RPMI8226 (cell line): Measurements from ENCODE around the gene NOXO1.
A peak's percentile ranks its signal among the peaks of the same experiment; 100 is the strongest.

Experiments used
- DNase-seq: peaks from one replicate; pipeline ENCODE4 v3.0.0-alpha.2; 2015

The NOXO1 gene

DNA sequence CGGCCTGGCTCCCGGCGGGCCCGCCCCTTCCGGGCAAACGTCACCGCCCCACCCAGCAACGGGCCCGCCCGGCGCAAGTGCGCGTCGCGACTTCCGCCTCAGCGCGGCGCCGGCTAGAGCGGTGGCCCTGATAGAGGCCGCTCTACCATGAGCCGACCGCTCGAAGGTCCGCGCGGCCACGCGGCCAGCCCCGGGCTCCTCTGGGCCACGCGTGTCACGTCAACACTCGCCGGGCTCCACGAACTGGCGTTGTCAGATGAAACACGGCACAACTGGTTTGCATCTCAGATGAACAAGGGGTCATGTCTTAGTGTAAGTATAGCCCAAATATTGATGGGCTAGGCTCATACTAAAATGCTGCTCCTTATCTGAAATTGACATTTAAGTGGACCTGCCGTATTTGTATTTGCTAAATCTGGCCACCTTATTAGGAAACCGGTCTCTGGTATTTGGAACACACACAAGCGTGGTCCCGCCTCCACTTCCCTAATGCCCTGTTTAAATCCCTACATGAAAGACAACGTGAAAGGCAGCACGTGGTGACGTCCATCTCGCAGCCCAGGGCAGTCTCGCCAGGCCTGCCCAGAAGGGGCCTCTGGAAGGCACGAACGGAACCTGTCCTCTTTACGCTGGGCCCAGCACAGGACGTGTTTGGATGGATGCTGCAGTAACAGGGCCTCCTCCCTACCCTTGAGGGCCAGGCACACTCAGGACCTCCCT lies 28.7 kb upstream of the NOXO1 start, which contains the start of gene ZNF598:
Gene ZNF598 (minus strand): TSS at position 31 of the 720 bp plus-strand sequence.
- peak; percentile 96 for DNase-seq

DNA sequence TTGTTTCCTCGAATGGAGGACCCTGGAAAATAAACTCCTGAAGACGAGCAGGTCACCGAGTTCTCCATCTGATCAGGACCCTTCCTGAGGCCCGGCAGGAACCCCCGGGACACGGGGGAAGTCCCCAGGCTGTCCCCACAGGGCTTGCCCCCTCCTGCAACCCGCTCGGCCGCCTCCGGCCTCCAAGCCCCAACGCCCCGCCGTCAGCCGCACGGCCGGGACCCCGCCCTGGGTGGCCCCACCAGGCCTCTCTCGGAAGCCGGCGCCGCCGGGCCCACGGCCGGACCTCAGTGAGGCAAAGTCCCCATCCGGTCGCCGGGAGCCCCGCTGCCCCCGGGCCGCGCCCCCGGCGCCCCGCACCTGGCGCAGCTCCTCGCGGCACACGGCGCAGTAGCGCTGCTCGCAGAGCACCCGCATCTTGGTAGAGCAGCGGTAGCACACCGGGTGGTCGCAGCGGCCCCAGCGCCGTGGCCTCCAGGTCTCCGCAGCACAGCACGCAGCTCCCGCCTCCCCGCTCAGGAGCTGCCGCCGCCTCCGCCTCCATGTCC lies 28.0 kb upstream of the NOXO1 start:
- peak; percentile 48 for DNase-seq

DNA sequence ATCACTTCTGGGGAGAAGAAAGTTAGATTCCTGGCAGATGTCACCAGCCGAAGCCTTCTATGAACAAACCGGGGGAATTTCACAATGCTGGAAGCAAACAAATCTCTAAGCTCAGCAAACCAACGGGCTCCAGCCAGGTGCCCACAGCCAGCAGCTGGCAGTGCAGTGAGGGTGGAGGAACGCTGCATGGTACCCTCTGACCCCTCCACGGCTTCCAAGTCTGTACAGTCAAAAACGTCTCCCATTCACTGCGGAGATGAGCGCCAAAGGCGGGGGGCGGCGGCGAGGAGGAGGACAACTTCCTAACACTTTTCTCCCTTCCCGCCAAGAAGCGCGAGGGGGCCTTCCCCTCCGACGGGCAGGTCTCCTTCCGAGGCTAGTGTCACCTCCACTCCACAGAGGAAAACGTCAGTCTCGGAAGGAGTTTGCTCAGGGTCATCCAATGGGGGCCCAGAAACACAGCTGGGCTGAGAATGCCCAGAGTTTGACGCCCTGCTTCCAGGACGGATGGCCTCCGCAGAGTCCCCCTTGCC lies 27.4 kb upstream of the NOXO1 start:
- DNase-seq = peak; percentile 74

DNA sequence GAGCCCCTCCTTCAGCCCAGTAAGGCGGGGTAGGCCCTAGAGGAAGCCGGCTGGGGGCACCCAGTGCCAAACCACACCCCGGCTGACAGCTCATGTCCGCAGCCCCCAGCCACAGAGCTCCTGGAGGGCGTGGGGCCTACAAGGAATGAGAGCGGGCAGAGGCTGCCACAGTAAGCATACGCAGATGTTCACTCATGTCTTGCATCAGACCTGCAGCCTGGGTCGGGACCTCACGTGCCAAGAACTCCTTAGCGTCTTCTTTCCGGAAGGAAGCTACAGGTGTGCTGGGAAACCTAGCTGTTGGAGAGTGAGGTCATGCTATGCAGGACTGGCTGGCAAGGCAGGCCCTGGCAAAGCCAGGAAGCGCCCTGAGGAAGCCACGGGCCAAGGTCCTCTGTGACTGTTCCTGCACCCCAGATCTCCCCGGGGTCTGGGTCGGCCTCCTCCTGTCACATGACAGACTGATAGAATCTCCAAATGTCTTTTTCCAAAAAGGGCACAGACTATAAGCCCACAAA lies 26.8 kb upstream of the NOXO1 start:
- peak; percentile 74 for DNase-seq

DNA sequence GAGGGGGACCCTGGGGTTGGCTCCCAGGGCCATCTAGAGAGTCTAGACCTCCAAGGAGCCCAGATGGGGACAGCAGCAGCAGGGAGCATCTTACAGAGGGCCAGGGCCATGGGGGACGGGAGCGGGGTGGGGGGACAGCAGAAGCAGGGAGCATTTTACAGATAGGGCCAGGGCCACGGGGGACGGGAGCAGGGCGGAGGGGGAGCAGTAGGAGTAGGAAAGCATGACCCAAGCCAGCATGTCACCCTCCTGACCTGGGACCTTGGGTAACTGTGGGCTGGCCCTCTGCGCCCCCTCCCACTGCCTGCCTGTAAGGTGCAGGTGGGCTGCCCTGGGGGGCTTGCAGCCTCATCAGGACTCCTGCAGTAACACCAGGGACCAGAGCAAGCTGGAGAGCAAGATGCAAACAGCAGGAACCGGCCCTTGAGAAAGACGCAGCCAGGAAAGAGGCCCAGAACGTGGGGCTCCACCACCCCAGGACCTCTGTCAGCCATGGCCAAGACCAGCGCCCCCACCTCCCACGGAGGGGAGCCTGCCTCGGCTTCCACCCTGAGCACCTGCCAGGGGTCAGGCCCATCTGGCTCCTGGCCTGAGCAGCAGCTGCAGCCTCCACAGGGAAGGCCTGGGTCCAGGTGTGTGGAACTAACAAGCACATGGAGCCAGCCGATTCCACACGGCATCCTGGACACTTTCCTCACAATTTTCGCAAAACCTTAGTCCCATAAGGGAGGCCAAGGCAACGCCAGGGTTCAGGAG lies 26.0 kb upstream of the NOXO1 start:
- DNase-seq = no peak

DNA sequence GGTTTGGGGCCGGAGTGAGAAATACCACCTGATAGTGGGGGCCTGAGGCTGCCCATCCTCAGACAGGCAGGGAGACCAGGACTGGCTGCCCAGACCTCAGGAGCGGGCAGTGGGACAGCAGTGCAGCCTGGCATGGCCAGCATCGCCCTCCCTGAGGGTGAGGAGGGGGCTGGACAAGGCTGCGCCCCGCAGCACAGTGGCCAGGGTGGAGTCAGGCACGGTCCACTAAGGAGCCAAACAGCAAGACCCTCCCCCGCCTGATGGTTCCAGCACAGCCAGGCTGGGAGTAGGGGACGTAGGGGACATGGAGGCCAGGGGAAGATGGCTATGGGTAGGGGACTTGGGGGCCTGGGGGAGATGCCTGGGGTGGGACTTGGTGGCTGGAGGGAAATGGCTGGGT lies 25.0 kb upstream of the NOXO1 start:
- DNase-seq = no peak

DNA sequence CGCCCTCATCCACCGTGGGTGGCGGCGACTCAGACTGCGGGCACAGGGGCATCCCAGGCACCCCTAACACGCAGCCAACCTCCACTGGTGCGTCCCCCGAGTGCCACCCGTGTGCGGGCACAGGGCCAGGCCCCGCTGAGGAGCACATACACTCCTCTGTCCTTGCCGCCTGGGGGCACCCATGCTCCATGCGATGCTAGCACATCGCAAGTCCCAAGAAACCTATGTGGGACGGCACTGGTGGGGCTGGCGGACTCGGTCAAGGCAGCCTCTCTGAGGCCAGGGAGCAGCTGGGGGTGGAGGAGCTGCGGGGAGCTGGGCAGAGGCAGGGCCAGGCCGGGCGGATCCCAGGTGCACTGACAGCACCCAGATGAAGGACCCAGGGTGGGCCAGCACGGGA lies 24.4 kb upstream of the NOXO1 start:
- DNase-seq = no peak

DNA sequence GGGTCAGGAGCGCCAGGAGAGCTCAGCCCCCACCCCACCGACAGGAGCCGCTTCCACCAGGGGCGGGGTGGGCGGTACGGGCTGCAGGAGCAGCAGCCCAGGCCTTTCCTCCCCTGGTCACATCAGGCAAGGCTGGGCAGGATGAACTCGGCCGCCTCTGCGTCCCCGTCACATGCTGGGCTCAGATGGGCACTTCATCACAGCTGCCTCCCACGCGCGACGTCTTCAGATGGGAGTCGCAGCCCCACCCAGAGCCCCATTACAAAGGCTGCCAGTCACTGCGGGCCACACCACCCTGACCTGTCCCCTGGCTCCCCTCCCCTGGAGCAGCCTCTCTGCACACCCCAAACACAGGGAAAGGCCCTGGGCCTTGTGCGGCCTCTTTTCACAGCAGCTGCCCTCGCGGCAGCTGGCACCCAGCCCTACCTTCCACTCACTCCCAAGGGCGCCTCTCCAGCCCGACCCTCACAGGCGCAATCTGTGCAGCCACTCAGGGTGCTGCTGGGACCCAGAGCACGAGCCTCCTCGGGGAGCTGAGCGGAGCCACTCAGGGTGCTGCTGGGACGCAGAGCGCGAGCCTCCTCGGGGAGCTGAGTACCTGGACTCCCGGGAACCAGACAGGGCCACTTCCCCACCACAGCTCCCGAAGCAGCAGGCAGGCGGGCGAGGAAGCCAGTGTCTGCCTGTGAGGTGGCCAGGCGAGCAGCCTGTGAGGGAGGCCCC lies 23.7 kb upstream of the NOXO1 start:
- no peak for DNase-seq

DNA sequence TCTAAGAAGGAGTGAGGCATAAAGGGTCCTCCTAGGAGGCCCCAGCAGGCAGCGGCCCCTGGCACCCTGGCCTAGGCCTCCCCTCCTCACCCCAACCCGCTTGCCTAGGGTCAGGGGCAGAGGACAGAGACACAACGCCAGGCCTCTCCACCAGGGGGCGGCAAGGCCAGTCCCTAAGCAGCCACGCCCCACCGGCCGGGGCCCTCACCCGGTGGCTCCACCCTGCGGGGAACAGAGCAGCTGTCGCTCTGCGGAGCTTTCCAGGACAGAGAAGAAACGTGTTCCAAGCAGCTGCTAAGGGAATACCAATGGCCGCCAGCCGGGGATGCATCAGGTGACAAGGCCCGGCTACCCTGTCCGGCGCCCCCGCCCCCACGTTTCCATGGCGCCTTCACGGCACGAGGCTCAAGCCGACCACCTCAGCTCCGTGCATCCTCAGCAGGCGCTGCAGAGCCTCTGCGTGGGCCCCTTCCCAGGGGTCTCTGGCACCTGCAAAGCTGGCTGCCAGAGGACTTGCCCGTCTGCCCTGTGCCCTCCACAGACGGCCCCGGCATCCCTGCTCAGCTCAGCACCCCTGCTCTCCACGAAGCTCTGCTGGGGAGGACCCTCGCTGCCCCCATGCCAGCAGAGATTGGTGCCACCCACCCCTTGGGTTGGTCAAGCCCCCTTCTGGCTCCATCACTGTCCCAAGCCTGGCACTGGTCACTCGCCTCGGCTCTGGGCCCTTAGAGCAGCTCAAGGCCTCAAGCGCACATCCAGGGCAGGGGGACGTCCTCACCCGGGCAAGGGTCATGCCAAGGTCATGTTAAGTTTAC lies 22.8 kb upstream of the NOXO1 start:
- peak; percentile 95 for DNase-seq

DNA sequence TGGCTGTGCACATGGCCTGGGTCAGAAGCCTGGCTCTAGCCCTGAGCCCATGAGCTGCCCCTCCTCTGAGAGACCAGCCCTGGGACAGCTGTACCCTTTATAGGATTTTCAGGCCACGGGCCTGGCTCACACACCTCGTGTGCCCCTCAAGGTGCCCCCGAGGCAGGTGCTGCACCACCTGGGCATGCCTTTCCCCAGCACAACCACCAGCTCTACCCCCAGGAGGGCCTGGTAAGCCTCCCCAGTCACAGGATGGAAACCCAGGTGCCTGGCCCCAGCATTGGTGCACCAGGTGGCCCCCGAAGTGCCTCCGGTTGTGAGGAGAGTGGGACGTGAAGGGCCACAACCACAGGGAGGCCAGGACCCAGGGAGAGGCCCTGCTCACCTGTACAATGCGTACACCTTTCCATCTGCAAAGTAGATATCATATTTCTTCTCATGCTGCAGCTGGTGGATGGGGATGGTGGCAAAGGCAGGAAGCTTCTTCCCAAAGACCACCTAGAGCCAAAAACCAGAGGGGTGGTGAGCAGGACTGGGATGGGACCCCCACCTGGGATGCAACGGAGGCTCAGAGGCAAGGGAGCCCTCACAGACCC lies 22.1 kb upstream of the NOXO1 start:
- no peak for DNase-seq

DNA sequence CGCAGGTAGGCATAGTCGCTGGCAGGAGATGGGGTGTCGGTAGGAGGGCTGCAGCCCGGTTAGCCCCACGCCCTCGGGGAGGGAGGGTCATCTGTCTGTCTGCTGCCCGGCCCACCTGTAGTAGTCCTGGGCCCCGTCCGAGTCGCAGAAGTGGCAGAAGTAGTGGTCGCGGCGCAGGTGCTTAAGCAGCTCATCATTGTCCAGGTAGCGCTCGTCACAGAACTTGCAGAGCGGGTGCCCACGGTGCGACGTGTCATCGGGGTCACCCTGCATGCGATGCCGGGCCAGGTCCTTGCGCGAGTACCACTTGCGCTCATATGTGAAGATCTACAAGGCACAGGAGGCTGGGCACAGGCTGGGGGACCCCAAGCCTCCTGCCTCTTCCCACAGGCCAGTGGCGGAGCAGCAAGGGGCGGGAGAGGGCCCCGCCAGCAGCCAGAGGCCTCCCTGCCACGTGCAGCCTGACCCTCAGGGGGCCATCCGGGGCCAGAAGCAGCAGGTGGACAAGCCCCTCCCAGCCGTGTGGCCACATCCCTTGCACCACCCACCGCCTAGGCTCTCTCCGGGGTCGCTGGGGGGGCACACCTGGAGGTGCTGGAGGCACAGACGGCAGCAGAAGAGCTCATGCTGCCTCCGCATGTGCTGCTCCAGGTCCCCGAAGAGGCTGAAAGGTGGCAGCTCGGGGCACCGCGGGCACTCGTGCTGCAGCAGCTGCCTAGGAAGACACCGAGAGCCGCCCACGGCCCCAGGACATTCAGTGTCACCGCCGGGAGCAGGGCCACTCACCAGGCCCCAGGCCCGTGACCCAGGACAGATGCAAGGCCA lies 21.3 kb upstream of the NOXO1 start:
- DNase-seq = no peak

DNA sequence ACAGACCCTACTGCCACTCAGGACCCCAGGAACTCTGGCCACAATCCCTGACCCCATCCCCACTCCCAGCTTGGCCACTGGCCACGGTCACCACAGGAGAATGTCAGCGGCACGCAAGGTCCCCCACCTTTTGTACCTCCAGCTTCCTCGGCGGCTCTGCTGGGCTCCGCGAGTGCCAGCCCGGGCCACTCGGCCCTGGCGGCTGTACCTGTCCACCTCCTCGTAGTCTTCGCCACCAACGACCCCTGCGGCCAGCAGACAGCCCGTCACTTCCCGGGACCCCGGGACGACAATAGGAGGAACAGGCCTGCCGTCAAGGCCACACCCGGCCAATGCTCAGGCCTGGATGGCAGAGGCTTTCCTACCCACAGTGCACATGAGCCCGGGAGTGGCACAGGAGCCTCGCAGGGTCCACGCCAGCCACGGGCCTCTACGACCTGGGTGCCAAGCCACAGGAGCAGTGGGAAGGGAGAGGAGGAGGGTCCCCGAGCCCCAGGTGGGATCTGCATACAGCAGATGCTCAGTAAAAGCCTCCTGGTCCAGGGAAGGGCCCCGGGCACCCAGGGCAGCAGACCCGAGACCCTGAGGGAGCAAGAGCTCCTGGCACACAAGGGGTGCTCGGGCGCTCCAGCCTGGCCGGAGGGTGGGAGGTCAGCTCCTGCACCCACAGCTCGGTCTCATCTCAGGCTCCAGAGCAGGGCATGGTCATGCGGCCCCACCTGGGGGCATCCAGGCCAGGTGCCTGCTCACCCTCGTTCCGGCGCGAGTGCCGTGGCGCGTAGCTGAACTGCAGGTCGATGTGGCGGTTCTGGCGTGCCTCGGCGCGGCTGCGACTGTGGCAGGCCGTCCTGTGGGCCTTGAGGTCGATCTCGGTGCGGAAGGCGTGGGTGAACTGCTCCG lies 20.4 kb upstream of the NOXO1 start:
- no peak for DNase-seq

DNA sequence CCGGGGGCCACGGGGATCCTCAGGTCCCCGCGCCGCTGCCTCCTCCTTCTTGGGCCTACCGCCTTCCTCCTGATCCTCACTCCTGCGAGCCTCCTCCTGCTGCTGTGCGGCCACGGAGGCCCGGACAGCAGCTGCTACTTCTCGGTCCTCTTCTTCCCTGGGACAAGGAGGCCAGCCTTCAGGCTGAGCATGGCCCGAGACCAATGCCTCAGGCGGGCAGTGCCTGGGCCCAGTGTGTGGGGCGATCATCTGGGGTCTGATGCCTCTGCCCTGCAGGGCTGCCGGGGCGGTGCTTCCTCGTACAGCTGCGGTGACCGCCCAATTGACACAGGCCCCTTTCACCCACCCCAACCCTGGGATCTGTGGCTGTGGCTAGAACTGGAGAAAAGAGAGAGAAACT lies 19.8 kb upstream of the NOXO1 start:
- no peak for DNase-seq

DNA sequence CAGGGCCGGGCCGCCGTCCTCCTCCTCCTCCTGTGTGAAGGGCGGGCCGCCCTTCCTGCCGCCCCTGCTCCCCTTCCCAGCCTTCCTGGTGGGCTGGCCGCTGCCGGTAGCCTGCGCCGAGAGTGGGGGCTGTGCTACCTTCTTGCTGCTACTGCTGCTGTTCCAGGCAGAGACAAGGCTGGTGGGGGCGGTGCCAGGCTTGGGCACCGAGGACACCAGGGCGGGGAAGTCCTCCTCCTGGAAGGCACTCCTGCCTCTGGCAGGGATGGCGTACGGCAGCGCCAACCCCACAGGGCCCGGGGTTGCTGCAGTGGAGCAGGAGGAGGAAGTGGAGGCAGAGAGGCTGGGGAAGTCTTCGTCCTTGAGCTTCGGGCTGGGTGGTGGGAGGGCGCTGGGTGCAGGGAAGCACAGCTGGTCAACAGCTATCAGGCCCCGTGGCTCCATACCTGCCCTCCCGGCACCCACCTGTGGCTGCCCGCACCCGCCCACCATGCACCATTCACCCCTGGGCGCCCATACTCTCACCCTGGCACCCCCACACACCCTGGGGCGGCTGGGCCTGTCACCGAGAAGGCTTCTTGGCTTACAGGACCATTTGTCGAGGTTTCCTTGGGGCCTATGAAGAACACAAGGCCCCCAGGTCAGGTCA lies 18.7 kb upstream of the NOXO1 start:
- DNase-seq = no peak

DNA sequence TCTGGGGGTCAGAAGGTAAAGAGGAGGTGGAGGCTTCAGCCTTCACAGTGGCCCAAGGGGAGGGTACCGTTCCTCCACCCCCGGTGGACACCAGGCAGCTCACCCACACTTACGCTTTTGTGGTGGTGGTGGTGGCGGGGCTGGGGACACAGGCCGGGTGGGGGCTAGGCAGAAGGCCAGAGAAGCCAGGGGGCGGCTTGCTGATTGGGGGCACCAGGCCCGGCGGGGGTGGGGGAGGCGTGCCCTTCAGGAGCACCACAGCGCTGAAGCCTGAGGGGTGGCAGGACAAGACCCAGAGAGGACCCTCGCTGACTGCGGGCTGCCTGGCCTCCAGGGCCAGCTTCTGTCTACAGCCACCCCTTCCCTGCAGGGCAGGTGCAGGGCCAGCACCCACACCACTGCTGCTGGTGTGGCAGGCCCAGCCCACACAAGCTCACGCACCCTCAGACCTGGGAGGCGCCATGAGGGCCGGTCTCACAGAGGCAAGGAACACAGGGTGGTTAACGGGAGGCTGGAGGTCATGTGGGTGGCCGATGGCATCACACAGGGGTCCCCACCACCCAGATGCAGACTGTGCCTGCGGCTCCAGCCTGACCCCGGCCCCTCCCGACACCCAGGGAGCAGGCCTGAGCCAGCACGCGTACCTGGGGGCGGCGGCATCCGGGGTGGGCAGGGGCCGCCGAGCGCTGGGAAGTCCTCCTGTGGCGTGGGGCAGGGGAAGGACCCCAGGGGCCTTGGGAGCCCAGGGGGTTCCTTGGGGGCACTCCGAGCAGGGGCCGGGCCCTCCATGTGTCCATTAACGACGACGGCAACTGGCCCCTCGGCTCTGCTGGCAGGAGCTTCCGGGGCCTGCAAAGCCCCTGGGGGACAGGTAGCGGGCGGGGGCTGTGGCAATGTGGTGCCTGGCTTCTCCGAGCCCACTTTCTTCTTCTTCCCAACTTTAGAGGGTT lies 17.9 kb upstream of the NOXO1 start:
- DNase-seq = no peak

DNA sequence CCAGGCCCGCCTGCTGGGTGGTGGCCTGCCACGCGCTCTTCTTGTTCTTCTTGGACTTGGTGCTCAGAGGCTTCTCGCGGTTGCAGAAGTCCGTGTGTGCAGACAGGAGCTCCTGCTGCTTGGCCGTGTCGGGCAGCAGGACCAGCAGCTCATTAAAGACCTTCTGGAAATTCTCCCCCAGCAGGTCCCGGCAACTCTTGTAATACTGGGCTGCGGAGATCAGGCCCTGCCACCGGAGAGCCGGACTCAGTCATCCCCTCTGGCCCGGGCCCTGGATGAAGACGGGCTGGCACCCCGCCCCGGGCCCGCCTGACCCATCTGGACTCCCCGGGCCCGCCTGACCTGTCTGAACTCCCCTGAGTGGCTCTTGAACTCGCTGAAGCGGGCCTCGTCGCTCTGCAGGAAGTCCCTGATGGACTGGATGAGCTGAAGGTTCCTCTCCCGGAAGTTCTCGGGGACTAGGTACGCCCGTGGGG lies 17.1 kb upstream of the NOXO1 start:
- DNase-seq = no peak

DNA sequence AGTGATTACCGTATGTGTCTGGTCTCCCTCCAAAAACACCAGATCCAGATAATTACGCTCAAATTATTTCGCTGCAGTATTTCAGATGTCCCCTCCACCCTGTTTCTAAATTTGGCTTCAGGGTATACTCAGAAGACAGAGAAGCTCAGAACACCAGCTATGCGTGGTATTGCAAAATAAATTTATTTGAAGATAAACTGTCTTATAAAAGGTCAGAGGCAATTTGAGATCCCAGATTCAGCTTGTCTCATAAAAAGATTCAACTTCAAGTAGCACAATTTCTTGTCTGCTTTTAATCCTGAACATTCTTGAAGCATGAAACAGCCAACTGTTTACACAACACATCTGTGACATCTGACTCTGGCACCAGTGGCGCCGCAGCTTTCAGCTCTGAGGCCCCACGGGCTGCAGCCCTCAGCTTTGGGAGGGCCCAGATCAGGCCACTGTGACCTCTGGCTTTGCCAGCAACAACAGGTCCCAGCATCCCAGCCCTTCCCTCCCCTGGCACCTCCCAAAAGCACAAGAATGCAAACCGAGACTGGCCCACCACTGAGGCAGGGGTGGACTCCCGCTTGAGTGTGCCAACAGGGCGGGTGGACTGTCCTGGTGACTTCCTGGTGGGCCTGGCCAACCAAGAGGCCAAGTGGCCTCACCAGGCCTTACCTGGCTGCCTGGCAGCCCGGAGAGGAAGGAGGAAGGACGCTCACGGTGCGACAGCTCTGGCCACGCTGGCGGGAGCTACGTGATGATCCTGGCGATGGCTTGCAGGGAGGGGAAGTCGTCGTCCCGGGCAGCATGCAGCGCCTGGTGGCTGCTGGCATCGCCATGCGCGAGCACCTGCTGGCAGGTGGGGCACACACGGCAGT lies 16.5 kb upstream of the NOXO1 start:
- DNase-seq = no peak
